HG03175 (cell line): ENCODE results near the gene ANKS6.

Source experiments
- ATAC-seq: cut with Tn5 transposase; IDR thresholded peaks from one replicate; pipeline ENCODE4 v1.9.1; 2021; ENCODE audit warnings: mild to moderate bottlenecking, moderate library complexity; ENCODE audit not compliant: unreplicated experiment

ANKS6 gene

GRCh38 chr9:98815391-98815951 is 19.1 kb upstream of the ANKS6 start:
- ATAC-seq: no peak

GRCh38 chr9:98811051-98811650 is 14.8 kb upstream of the ANKS6 start:
- no peak for ATAC-seq

GRCh38 chr9:98810102-98810842 is 13.9 kb upstream of the ANKS6 start:
- no peak for ATAC-seq

GRCh38 chr9:98809311-98810101 is 13.2 kb upstream of the ANKS6 start:
- no peak for ATAC-seq

GRCh38 chr9:98808875-98809274 is 12.5 kb upstream of the ANKS6 start:
- no peak for ATAC-seq

- ATAC-seq: no peak
These were observed 12.1 kb upstream of the ANKS6 start for GRCh38 chr9:98808411-98808815.

- peak; percentile 29 for ATAC-seq
These were observed 11.4 kb upstream of the ANKS6 start for GRCh38 chr9:98807814-98808195.

GRCh38 chr9:98807070-98807813 is 10.9 kb upstream of the ANKS6 start, which contains the start of gene GALNT12:
Gene GALNT12 (plus strand): TSS chr9:98807670. CDS start chr9:98807699, 29 bp downstream.
- ATAC-seq: peak; percentile 46

GRCh38 chr9:98806394-98807035 is 10.2 kb upstream of the ANKS6 start:
- no peak for ATAC-seq

GRCh38 chr9:98805506-98806272 is 9.3 kb upstream of the ANKS6 start:
- no peak for ATAC-seq

GRCh38 chr9:98804083-98804482 is 7.7 kb upstream of the ANKS6 start:
- ATAC-seq: no peak

- ATAC-seq: no peak
These were observed 5.6 kb upstream of the ANKS6 start for GRCh38 chr9:98801969-98802371.

GRCh38 chr9:98801561-98801960 is 5.2 kb upstream of the ANKS6 start:
- ATAC-seq: no peak

GRCh38 chr9:98798254-98798653 is 1.9 kb upstream of the ANKS6 start:
- ATAC-seq: no peak

GRCh38 chr9:98797491-98797890 is 1.1 kb upstream of the ANKS6 start:
- no peak for ATAC-seq

- peak; percentile 34 for ATAC-seq
These were observed 388 bp downstream of the ANKS6 start for GRCh38 chr9:98795970-98796363.

GRCh38 chr9:98795295-98795955 is 930 bp downstream of the ANKS6 start:
- ATAC-seq: no peak

- ATAC-seq: no peak
These were observed 1.6 kb downstream of the ANKS6 start for GRCh38 chr9:98794802-98795201.

- ATAC-seq: no peak
These were observed 3.3 kb downstream of the ANKS6 start for GRCh38 chr9:98793031-98793430.
